NOMO-1 treated with dmso at 0.1 percent for 144 hours (cell line): ENCODE measurements around the gene LOXL3.

ENCODE experiments used
- DNase-seq: peaks from one replicate; lab custom pipeline; 2025; ENCODE audit not compliant: unreplicated experiment; lab: John Stamatoyannopoulos, UW

Gene LOXL3

DNA sequence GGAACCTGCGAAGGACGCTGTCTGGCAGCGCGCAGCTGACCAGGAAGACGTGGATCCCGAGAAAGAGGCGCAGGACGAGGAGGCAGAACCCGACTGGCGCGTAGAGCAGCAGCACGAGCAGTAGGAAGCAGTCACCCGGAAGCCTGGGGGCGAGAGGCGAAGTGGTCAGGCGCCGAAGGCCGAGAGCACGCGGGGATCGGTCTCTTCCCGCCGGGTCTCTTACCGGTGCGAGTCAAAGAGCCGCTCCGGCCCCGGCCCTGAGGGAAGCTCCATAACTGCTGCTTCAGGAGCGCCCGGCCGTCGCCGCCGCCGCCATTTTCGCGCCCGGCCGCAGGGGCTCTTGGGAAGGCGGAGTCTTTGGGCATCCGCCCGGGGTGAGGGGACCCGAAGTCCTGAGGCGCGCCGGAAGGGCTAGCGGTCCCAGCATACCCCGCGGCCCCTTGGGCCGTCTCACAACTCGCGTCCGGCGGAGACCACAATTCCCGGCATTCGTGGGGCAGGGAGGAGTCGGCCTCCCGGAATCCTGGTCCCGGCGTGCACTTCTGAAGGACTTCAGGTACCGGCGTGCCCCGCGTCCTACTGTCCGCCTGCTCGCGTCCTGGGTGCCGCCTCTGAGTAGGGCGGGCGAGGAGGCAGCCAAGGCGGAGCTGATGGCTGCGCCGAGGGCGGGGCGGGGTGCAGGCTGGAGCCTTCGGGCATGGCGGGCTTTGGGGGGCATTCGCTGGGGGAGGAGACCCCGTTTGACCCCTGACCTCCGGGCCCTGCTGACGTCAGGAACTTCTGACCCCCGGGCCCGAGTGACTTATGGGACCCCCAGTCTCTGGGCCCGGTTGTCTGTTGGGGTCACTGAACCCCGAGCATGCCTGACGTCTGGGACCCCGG, 24.1 kb downstream of the LOXL3 start, which contains the start of the genes AUP1 and HTRA2:
Gene AUP1 (minus strand): TSS at position 350 of the 882 bp plus-strand sequence. CDS start 77 bp downstream, at position 273.
Gene HTRA2 (plus strand): TSS at position 577 of the 882 bp plus-strand sequence. CDS start 74 bp downstream, at position 651.
- peak; percentile 97 for DNase-seq

GRCh38 chr2:74528600-74529356, 25.0 kb downstream of the LOXL3 start:
- DNase-seq: no peak

GRCh38 chr2:74527741-74528140, 26.0 kb downstream of the LOXL3 start:
- DNase-seq: no peak

- DNase-seq: no peak
Measured at GRCh38 chr2:74526649-74527230, 27.0 kb downstream of the LOXL3 start.

DNA sequence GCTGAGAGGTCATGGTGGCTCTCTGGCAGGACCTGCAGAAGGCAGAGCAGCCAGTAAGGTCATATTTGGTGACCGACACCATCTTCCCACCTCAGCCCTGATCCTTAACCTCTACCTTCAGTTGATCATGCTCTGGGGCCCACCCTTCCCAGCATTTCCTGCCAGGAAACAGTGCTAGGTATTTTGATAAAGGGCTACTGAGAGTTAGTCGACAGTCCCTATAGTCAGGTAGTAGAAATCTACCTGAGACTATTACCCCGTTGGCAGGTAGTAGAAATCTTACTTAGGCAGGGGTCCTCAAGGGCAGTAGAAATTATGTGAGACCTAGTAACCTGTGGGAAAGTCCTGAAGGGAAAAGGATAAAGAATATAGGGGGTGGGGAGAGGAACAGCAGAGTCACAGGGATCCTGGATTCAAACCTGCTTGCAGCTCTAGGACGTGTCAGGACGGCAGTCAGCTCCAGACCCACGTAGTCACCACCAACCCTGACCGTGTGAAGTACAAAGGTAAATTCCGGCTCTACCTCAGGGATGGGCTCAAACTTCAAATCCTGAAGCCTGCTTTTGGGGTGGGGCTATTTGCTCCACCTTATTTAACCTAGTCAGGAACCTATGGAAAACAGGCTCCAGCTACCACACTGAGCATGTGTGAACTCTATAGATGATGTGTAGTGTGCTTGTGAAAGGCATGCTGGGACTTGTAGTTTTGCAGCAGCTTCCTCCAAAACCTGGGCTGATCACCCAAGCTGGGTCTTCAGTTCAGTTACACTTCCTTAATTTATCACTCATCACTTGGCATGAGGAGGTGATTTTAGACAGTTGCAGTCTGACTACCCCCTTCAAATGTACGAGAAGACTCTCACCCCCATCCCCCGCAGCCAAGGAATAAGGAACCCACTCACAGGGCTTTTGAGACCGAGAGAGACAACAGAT, 27.8 kb downstream of the LOXL3 start, which contains the start of gene DQX1:
Gene DQX1 (minus strand): TSS at position 515 of the 932 bp plus-strand sequence. CDS start 502 bp downstream, at position 13.
- DNase-seq: peak; percentile 56

DNA sequence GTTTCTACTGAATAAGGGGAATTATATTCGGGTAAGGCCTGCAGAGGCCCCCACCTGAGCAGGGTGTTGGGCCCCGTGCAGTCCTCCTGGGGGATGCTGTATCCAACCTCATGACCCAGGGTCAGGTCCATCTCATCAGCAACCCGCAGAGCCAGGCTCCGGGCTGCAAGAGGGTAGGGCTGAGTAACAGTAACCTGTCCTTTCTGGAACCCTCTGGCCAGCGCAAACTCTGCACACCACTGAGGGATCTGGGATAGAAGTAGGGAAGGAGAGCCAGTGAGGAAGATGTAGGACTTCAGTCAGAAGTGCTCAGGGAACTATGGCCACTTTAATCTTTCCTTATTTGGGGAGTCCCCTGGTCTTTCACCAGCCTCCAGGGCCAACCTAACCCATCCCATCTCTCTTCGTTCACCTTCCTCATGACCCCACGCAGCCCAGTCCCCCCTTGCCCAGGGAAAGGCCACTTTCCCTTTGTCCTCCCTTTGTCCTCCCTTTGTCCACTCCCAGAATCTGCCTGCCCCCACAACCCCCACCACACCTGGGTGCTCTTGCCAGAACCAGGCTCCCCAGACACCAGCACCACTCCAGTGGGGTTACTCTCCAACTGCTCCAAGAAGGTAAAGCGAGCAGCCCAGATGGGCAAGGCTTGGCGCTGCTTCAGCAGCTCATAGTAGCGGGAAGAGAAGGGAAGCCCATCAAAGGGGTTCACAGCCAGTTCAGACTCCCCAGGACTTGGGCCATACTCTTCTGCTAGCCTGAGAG, 28.6 kb downstream of the LOXL3 start:
- DNase-seq: no peak

DNA sequence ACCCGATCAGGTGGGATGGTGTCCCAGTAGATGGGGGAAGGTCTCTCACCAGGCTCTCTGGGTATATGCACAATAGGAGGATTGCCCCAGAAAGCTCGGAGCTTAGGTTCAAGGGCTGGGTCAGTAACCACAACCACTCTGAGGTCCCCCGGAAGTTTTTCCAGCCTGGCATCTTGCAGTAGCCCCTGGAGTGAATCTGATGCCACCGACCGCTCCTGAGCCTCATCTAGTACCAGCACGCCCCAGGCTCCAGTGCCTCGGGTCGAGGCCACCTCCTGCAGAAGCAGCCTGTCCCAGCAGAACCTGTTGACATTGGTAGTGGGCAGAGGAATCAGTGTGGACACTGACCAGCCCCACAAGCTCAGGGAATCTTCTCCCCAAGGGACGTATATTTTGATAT, 29.7 kb downstream of the LOXL3 start:
- no peak for DNase-seq

DNA sequence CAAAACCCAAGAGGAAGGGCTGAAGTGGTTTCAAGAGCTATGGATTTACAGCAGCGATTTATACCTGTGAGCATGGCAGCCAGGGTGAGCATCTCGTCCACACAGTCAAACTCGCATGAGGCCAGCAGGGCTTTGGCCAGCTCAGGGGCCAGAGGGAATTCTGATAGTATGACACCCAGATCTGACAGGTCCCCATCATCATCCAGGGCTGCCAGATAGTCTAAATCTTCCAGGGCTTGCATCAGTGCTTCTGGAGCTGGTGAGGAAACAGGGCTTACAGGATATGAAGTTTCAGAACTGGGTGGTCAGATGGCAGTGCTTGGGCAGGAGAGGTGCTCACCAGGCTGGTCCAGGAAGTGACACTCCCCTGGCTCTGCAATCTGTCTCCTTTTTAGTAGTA, 31.2 kb downstream of the LOXL3 start:
- no peak for DNase-seq

GRCh38 chr2:74516650-74517049, 37.1 kb downstream of the LOXL3 start:
- DNase-seq: no peak

DNA sequence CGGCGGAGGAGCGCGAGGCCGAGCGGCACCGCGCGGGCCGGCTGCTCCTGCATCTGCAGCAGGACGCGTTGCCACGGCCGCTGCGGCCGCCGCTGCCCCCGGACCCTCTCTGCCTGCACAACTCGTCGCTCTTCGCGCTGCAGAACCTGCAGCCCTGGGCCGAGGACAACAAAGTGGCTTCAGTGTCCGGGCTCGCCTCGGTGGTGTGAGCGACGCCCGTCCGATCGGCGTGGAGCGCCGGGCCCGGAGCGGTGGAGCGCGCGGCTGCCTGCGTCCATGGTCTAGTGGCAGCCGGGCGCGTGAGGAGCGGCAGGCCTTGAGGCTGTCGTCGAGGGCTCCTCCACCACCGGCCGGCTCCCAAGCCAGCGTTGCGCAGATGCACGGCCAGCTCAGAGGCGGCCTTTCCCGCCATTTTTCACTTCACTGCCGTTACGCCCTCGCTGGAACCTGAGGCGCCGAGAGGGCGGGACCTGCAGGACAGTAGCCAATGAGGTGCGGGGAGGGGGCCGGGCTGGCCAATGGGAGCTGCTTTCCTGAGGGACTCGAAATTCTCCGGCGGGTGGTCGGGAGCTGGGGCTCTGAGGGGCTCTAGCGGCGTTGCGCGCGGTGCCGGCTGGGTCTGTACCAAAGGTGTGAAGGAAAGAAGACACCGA, 37.6 kb downstream of the LOXL3 start:
- no peak for DNase-seq

DNA sequence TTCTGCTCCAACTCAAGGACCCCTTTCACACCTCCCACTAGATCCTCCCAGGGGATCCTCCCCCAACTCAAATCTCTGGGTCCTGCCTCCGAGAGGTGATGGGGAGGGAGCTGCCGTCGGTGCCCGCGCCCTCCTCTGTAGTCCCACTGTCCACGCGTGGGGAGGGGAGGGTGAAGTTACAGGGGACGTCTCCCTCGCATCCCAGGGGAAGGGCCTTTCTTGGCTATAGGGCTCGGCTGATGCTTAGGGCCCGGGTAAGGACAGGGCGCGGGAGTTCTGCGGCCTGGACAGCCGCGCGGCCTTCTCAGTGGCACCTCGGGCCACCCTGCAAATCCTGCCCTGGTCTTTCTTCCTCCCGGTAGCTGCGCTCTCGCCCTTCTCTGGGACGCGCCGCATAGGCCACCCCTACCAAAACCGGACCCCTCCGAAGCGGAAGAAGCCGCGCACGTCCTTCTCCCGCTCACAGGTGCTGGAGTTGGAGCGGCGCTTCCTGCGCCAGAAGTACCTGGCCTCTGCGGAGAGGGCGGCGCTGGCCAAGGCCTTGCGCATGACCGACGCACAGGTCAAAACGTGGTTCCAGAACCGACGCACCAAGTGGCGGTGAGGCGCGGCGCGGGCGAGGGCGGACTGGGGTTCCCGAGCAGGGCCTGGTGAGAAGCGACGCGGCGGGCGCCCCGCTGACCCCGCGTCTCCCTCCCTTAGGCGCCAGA, 38.3 kb downstream of the LOXL3 start:
- no peak for DNase-seq

DNA sequence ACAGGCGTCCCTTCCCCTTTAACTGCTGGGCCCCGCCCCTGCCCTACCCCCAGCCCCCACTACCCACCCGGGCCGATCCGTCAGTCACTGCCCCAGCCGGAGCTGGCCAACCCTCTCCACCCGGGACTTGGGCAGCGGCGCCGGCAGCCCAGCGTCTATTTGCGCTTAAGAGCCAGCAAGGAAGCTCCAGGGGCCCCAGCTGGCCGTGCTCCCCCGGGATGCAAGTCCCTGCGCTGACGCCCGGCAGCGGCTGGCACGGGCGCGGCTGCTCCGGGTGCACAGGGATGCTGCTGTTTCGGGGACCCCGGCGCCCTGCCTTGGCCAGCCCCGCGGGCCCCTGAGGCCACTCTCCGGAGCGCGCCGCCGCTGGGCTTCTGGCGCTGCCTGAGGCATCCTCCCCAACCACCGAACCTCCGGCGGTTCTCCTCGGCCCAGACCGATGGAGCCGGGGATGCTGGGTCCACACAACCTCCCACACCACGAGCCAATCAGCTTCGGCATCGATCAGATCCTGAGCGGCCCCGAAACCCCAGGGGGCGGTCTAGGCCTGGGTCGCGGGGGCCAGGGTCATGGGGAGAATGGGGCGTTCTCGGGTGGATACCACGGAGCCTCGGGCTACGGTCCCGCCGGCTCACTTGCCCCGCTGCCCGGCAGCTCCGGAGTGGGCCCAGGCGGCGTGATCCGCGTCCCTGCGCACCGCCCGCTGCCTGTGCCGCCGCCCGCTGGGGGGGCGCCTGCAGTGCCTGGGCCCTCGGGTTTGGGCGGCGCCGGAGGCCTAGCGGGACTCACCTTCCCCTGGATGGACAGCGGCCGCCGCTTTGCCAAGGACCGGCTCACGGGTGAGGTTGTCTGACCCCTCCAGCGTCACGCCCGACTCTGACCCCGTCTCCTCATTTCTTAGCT, 39.1 kb downstream of the LOXL3 start, which contains the start of gene TLX2:
Gene TLX2 (plus strand): TSS at position 83 of the 903 bp plus-strand sequence. CDS start 357 bp downstream, at position 440.
- no peak for DNase-seq

- no peak for DNase-seq
Measured at GRCh38 chr2:74513605-74514367, 40.0 kb downstream of the LOXL3 start.

GRCh38 chr2:74512744-74513604, 40.8 kb downstream of the LOXL3 start:
- no peak for DNase-seq

DNA sequence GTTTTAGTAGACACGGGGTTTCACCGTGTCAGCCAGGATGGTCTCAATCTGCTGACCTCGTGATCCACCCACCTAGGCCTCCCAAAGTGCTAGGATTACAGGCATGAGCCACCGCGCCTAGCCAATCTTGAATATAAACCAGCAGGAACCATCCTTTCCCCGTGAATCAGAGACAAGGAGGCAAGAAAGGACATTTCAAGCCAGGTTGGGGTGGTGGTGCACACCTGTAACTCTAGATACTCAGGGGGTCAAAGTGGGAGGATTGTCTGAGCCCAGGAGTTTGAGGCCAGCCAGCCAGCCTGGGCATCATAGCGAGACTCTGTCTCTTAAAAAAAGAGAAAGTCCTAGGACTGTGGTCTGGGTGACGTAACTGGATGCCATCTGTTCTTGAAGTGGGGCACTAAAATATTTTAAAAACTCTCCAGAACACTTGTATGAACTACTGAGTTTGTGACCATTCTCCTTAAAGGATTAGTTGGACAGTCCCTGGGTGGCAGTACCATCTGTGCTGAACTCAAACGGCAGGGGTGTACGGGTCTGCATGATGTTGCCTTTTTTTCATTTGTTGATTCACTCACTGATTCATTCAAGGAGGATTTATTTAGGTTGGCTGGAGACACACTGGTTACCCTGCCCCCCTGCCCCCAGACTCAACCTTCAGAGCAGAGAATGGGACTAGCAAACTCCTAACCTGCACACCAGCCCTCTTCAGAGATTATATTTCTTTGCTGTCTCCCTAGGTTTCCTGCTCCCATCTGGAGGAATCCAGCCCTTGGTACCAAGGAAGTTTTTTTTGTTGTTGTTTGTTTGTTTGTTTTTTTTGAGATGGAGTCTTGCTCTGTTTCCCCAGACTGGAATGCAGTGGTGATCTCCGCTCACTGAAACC, 42.4 kb downstream of the LOXL3 start:
- DNase-seq: no peak
